ENCODE data around the gene PRSS57.
"Not testable (repeated sequence)": the region's sequence is repeated elsewhere in the genome, so short reads cannot be mapped to it uniquely, and the experiment has no call there.

Gene PRSS57

DNA sequence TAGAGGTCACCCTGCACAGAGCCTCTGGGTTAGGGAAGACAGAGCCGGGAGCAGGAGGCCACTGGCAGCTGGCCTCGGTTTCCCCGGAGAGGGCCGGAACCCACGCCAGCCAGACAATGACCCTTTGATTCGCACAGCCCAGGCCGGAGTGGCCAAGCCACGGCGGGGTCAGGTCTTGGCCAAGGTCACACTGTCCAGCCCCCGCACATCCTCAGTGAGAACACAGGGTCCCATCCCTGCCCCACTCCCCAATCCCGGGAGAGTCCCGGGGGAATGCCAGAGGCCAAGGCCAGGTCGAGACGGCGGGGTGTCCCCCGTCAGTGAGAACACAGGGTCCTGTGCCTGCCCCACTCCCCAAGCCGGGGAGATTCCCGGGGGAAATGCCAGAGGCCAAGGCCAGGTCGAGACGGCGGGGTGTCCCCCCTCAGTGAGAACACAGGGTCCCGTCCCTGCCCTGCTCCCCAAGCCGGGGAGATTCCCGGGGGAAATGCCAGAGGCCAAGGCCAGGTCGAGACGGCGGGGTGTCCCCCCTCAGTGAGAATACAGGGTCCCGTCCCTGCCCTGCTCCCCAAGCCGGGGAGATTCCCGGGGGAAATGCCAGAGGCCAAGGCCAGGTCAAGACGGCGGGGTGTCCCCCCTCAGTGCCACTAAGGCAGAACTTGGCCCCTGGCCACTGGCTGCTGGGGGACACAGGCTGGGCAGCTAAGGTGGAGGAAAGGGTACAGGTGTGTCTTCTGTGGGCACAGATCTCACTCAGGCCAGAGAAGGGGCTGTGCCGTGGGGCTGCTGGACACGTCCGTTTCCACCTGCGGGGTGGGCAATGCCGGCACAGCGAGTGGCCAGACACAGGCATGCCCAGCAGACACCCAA is 20.7 kb downstream of the PRSS57 start:
- no peak for DNase-seq (ENCODE audit: low read depth, low spot score)

DNA sequence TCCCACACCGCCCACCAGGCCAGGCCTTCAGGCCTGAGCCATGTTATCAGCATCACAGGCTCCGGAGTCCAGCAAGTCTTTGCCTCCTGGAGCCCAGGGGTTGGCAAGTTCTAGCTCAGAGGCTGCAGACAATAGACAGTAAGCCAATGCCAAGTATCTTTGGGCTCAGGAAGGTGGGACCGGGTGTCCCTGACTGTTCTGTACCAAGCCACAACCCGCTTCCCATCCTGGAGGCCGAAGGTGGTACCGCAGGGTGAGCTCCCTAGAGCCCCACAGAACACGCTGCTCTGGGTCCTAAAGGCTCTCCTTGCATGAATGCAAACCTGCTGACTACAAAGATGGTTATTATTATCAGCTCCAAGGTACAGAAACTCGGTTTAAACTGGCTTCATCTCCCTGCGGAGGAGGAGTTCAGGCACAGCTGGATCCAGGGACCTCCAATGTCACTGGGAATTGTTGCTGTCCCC is 24.6 kb downstream of the PRSS57 start:
- no peak for DNase-seq (ENCODE audit: low read depth, low spot score)

DNA sequence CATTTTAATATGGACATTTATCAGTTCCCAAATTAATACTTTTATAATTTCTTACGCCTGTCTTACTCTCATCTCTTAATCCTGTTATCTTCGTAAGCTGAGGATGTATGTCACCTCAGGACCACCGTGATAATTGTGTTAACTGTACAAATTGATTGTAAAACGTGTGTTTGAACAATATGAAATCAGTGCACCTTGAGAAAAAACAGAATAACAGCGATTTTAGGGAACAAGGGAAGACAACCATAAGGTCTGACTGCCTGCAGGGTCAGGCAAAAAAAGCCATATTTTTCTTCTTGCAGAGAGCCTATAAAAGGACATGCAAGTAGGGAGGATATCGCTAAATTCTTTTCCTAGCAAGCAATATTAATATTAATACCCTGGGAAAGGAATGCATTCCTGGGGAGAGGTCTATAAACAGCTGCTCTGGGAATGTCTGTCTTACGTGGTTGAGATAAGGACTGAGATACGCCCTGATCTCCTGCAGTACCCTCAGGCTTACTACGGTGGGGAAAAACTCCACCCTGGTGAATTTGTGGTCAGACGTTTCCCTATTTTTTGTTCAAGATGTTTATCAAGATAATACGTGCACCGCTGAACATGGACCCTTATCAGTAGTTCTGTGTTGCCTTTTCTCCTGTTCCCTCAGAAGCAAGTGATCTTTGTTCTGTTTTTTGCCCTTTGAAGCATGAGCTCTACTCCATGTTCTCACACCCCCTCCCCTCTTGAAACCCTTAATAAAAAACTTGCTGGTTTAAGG is 26.4 kb downstream of the PRSS57 start:
- DNase-seq (ENCODE audit: low read depth, low spot score), result peak; percentile 20

GRCh38 chr19:666985-667573 is 28.2 kb downstream of the PRSS57 start:
- DNase-seq (ENCODE audit: low read depth, low spot score), result not testable (repeated sequence)

GRCh38 chr19:664913-665443 is 30.3 kb downstream of the PRSS57 start:
- peak; percentile 93 for DNase-seq (ENCODE audit: low read depth, low spot score)

- DNase-seq (ENCODE audit: low read depth, low spot score), result no peak
Measured at GRCh38 chr19:663682-664117, 31.6 kb downstream of the PRSS57 start.

- DNase-seq (ENCODE audit: low read depth, low spot score), result peak; percentile 96
Measured at GRCh38 chr19:662962-663681, 32.1 kb downstream of the PRSS57 start, which contains the start of gene RNF126. RNF126 (minus strand) TSS chr19:663214; CDS start chr19:663121, 93 bp downstream.

- DNase-seq (ENCODE audit: low read depth, low spot score), result peak; percentile 60
Measured at GRCh38 chr19:662207-662961, 32.9 kb downstream of the PRSS57 start.

DNA sequence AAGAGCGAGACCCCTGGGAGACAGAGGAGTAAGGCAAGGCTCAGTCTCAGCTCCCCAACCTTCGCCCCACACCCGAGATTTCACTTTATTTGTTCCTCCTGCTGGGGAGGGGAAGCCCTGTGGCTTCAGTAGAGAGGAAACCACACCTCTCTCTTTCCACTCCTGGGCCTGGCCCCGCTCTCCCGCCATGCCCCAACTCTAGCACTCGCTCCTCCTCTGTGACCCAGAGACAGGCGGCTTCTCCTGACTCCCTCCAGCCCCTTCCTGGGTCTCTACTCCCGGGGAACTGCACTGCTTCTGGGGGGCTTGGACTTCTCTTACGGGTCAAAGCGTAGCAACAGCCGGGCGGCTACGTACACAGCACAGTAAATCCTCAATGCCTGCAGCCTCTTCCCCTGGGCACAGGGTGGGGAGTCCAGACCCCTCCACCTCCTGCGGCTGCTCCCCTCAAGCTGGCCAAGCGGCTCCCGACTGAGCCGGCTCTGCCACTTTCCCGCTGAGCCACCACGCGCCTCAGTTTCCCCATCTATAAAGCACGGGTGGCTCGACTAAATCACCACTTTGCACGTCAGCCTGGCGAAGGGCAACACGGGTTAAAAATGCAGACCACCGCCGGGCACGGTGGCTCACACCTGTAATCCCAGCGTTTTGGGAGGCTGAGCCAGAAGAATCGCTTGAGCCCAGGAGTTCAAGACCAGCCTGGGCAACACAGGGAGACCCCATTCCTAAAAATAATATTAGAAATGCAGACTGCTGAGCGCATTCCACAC is 33.6 kb downstream of the PRSS57 start:
- DNase-seq (ENCODE audit: low read depth, low spot score), result peak; percentile 42

GRCh38 chr19:660793-661426 is 34.3 kb downstream of the PRSS57 start:
- no peak for DNase-seq (ENCODE audit: low read depth, low spot score)

- DNase-seq (ENCODE audit: low read depth, low spot score), result peak; percentile 38
Measured at GRCh38 chr19:658916-659839, 36.1 kb downstream of the PRSS57 start.

DNA sequence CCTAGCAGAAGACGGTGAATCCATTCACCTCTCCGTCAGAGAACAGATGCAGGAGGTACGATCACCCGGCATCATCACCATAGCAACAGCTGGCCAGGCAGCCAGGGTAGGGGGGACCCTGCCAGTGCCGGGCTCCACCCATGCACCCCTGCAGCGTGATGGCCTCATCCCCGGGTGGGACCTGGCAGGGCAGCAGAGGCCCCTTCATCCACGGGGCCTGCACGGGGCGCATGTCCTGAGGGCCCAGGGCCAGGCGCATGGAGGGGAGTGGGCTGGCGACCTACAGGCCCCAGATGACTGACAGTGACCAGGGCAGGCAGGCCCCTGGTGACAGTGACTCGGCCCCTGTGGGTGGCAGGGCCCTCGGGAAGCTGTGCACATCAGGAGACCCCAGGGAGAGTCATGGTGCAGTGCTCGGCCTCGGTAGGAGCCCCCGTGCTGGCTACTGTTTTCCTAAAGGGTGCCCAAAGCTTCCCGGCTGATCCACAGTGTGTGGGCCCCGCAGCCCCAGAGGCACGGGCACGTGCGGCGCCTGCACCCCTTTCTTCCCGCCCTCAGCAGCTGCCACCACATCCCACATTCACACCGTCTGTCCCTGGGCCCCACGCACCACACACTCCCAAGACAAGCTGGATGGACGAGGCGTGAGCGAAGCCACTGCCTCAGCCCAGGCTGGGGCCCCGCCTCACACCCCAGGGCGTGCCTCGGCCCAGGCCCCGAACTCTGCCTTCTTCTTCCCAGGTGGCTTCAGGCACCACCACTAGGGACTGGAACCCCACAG is 37.0 kb downstream of the PRSS57 start:
- DNase-seq (ENCODE audit: low read depth, low spot score), result no peak

DNA sequence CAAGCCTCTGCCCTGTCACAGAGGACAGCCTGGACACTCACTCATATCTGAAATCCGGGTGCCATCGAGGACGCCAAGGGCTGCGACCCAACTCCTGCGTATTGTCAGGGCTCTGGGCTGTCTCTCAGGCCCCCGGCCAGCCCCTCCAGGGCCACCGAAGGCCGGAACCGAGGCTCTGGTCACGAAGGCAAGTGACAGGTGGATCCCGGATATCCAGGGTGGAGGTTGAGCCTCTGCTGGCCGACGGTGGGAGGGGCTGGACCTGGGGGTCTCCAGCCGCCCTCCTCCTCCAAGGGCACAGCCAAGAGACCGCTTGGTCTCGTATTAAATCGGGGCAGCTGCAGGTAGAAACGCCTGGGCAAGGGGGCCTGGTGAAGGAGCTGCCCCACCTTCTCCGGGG is 37.6 kb downstream of the PRSS57 start:
- DNase-seq (ENCODE audit: low read depth, low spot score), result no peak

DNA sequence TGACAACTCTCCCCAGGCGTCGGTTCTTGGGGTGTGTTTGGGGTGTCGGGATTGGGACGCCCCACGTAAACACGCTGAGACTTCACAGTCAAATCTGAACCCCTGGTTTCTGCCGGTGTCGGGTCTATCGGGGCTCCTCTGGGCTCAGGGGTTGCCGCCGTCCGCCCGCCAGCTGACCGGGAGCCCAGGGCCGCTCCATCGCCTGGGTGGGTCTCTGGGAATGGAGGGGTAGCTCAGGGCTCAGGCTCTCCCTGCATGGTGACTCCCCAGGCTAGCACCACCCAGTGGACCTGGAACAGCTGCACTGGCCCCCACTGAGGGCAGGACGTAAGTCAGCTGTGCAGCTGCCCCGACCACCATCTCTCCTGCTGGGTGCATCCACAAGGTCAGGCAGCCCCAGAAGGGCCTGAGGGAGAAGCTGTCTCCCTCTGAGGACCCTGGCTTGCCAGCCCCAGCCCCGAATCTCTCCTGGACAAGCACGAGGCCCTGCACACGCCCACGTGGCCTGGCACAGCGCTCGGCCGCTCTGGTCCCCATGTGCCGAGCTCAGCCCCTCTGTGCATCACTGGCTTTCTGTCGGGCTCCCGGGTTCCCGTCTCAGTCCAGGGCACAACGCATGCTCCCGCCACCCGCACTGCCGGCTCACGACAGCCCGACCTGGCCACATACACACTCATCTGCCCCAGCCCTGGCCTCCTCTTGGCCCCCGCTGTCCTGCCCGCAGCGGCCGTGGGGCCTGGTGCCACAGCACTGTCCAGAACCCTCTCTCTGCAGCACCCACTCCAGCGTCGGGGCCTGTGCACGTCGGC is 38.3 kb downstream of the PRSS57 start:
- DNase-seq (ENCODE audit: low read depth, low spot score), result no peak

GRCh38 chr19:655691-656090 is 39.6 kb downstream of the PRSS57 start:
- no peak for DNase-seq (ENCODE audit: low read depth, low spot score)

DNA sequence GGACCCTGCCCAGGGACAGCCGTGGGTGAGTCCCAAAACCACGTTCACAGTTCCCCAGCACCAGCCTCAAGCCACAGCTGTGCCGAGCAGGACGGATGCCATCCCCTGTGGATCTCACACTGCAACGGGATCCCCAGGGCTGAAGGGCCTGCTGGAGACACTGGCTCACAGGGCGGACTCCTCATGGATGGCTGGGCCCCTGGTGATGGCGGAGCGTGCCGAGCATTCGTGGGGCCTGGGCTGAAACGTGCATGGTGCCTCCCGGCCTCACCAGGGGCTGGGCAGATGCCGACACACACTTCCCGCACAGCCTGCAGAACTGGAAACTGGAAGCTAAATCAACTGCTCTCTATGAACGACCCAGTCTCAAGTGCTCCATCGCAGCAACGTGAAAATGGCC is 41.8 kb downstream of the PRSS57 start:
- DNase-seq (ENCODE audit: low read depth, low spot score), result no peak

Measured in astrocyte of the hippocampus (primary cell).